Lung (tissue), 12 donors: ENCODE measurements around the gene AGRP. TPM values are rescaled to one million over a fixed set of nuclear protein-coding genes. Genes with fewer than 3 reads are reported as not detected.

Source experiments
- ATAC-seq: fragments of 200-7000 bp; cut with Tn5 transposase; one replicate; pipeline ENCODE4 v1.9.1; 2020; ENCODE audit warnings: moderate number of reproducible peaks; ENCODE audit not compliant: insufficient read depth, low FRiP score
- DNase-seq, 3 donors: peaks; one replicate each; pipeline ENCODE4 v3.0.0-alpha.2; 2013 to 2017
- H3K27ac ChIP-seq, 2 donors: one replicate each; pipeline ENCODE4 v1.5.1; 2013; ENCODE audit warnings: mild to moderate bottlenecking in 2 of 2, moderate library complexity in 2 of 2, control low read depth in 1 of 2, inconsistent platforms in 1 of 2, low read depth in 1 of 2, low read length in 1 of 2
- H3K27me3 ChIP-seq, 3 donors: one replicate each; pipeline ENCODE4 v1.5.1; 2013; ENCODE audit warnings: low read length in 2 of 3; ENCODE audit not compliant: control insufficient read depth in 3 of 3, insufficient read depth in 3 of 3
- H3K36me3 ChIP-seq, 4 donors: one replicate each; pipeline ENCODE4 v1.5.1; 2013; ENCODE audit warnings: low read length in 4 of 4, mild to moderate bottlenecking in 1 of 4, moderate library complexity in 1 of 4; ENCODE audit not compliant: control insufficient read depth in 4 of 4, insufficient read depth in 4 of 4
- H3K4me1 ChIP-seq, 5 donors: one replicate each; pipeline ENCODE4 v1.5.1; 2013; ENCODE audit warnings: low read length in 5 of 5, mild to moderate bottlenecking in 2 of 5, moderate library complexity in 1 of 5; ENCODE audit not compliant: control insufficient read depth in 5 of 5, insufficient read depth in 5 of 5
- H3K4me3 ChIP-seq: one replicate; pipeline ENCODE4 v1.5.1; 2013; ENCODE audit warnings: mild to moderate bottlenecking, control low read depth, moderate library complexity
- H3K9ac ChIP-seq, 2 donors: one replicate each; pipeline ENCODE4 v1.5.1; 2013; ENCODE audit warnings: low read length in 2 of 2, control low read depth in 1 of 2; ENCODE audit not compliant: insufficient read depth in 1 of 2
- H3K9me3 ChIP-seq, 4 donors: one replicate each; pipeline ENCODE4 v1.5.1; 2013; ENCODE audit warnings: low read length in 3 of 4, mild to moderate bottlenecking in 1 of 4, moderate library complexity in 1 of 4; ENCODE audit not compliant: control insufficient read depth in 4 of 4, insufficient read depth in 3 of 4
- WGBS, 2 donors: extraction: QIAGEN DNeasy Blood & Tissue Kit; methylation state at CpG; one replicate each; pipeline ENCODE4 v1.1.7; 2013; 5-methylcytosine and 5-hydroxymethylcytosine counted together
- polyA plus RNA-seq, 2 donors: library from polyadenylated mRNA; stranded (reverse); fragments of 200-250 nt; gene quantifications; one replicate each; pipeline ENCODE4 v1.2.1, GENCODE V29; 2013
- total RNA-seq, 2 donors: library from RNA; depleted of rRNA in 1 of 2; stranded (reverse); fragments of >200 nt in 1 of 2; gene quantifications; one replicate each; pipeline ENCODE4 v1.2.1, GENCODE V29; 2014 to 2021
- TF ChIP-seq, protein P1 (sequence below): IDR thresholded peaks from 2 replicates; pipeline ENCODE4 v1.5.1; 2012; ENCODE audit warnings: mild to moderate bottlenecking; ENCODE audit errors: control extremely low read depth, extremely low read depth
- donor health status: control.
- donor health status: control.
- donor health status: Bipolar disorder and iron deficiency.
- donor health status: healthy.
- donor health status: DM: yes; HTN: yes; CAD: no.

The AGRP gene
- total and polyA plus RNA-seq, 4 donors = 0.97 to 8.3 (median 1.4) TPM; not detected in 1

- peak overlapping the region; percentile 82 to 86 for H3K9ac ChIP-seq
- no peaks in the 10 kb centered on the region for H3K27me3 ChIP-seq
- peaks cover 0 to 25% (median 13%) of the 10 kb centered on the region in 5 donors for H3K4me1 ChIP-seq
- TF ChIP-seq, protein P1, sequence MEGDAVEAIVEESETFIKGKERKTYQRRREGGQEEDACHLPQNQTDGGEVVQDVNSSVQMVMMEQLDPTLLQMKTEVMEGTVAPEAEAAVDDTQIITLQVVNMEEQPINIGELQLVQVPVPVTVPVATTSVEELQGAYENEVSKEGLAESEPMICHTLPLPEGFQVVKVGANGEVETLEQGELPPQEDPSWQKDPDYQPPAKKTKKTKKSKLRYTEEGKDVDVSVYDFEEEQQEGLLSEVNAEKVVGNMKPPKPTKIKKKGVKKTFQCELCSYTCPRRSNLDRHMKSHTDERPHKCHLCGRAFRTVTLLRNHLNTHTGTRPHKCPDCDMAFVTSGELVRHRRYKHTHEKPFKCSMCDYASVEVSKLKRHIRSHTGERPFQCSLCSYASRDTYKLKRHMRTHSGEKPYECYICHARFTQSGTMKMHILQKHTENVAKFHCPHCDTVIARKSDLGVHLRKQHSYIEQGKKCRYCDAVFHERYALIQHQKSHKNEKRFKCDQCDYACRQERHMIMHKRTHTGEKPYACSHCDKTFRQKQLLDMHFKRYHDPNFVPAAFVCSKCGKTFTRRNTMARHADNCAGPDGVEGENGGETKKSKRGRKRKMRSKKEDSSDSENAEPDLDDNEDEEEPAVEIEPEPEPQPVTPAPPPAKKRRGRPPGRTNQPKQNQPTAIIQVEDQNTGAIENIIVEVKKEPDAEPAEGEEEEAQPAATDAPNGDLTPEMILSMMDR = no peak
- H3K36me3 ChIP-seq = no peaks in the 10 kb centered on the region
- peak overlapping the region; percentile 89 to 93 for H3K27ac ChIP-seq
- peak in 1 of 3 donors; percentile 38 for DNase-seq
- WGBS, 2 donors = 14 to 17% methylated on average over 16 of the region's 16 CpGs
- peak overlapping the region; percentile 57 for H3K4me3 ChIP-seq
- no peaks in the 10 kb centered on the region for H3K9me3 ChIP-seq
- ATAC-seq = peak; percentile 12
These were observed 46.2 kb upstream of the AGRP start for GRCh38 chr16:67529582-67530012.

GRCh38 chr16:67528870-67529581 lies 45.7 kb upstream of the AGRP start:
- peak; percentile 49 to 57 (median 56) for DNase-seq
- 0 to 1% methylated on average over 41 to 65 of the region's 65 CpGs for WGBS, 2 donors
- TF ChIP-seq, protein P1 = no peak
- Histone ChIP-seq H3K4me1 (peaks cover 0 to 25% (median 13%) of the 10 kb centered on the region in 5 donors), H3K4me3 (peak overlapping the region; percentile 57), H3K27me3 (no peaks in the 10 kb centered on the region), H3K9me3 (no peaks in the 10 kb centered on the region), H3K27ac (peak overlapping the region; percentile 89 to 93), H3K9ac (peak overlapping the region in 1 of 2 donors; percentile 82), H3K36me3 (no peaks in the 10 kb centered on the region)
- ATAC-seq = peak; percentile 4

DNA sequence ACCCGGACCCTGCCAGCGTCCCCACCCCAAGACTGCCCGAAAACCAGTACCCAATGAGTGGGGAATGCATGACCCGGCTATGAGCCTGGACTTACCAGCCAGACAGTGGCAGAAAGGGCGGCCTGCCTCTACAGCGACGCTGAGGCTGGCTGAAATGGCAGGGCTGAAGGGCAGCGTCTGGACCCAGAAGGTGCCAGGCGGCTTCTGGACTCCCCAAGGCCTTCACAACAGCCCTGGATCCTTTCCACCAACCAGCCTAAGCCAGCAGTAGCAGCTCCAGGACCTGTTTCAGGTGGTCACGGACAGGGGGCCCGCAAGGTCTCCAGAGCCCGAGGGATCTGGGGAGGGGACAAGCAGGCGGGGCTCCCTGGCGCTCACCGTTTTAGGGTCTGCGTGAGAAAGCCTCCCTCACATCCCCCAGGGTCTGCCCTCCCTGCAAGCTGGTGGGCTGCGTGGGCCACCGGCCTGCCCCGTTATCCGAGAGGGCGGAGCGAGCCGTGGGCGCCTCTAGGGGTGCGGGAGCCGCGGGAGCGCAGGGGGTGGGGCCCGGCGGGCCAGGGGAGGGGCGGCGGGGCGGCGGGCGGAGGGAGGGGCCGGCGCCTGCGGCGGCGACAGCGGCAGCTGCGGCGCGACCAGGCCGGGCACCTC lies 45.0 kb upstream of the AGRP start, which contains the start of gene RIPOR1:
Gene RIPOR1 (plus strand): TSS at position 608 of the 648 bp plus-strand sequence. CDS start 9,618 bp downstream, outside the sequence.
- DNase-seq = peak; percentile 46 to 72 (median 56)

More for the DNA sequence above, 45.0 kb upstream of the AGRP start, which contains the start of gene RIPOR1:
- peak; percentile 51 for ATAC-seq
- H3K9ac ChIP-seq = peak within 1 kb of the TSS; percentile 82 to 86
- TF ChIP-seq, protein P1 = no peak
- H3K9me3 ChIP-seq = no peaks in the 10 kb centered on the region
- 18 to 28% methylated on average over 25 to 45 of the region's 45 CpGs for WGBS, 2 donors
- no peaks in the 10 kb centered on the region for H3K27me3 ChIP-seq
- H3K36me3 ChIP-seq = no peaks in the 10 kb centered on the region
- H3K4me3 ChIP-seq = peak within 1 kb of the TSS; percentile 57
- H3K27ac ChIP-seq = peak within 1 kb of the TSS; percentile 89 to 93
- peaks cover 0 to 25% (median 13%) of the 10 kb centered on the region in 5 donors for H3K4me1 ChIP-seq
